Neural crest cell (in vitro differentiated cells): Measurements from ENCODE around the gene PAQR7. TPM values are rescaled to one million over a fixed set of nuclear protein-coding genes. Genes with fewer than 3 reads are reported as not detected.
A peak's percentile ranks its signal among the peaks of the same experiment; 100 is the strongest.
"Not testable (repeated sequence)": the region's sequence is repeated elsewhere in the genome, so short reads cannot be mapped to it uniquely, and the experiment has no call there.

Source experiments
- DNase-seq: peaks from one replicate; pipeline ENCODE4 v3.0.0; 2021; ENCODE audit warnings: low read depth, mixed read lengths, low spot score
- H3K27ac Mint-ChIP-seq: one replicate; pipeline ENCODE4 v1.8.0; 2021; ENCODE audit warnings: mild to moderate bottlenecking, mixed read lengths; ENCODE audit not compliant: unreplicated experiment
- H3K27me3 Mint-ChIP-seq: 2 replicates; pipeline ENCODE4 v1.8.0; 2021; ENCODE audit warnings: low read depth, mild to moderate bottlenecking, mixed read lengths
- H3K36me3 Mint-ChIP-seq: 2 replicates; pipeline ENCODE4 v1.8.0; 2021; ENCODE audit warnings: low read depth, mild to moderate bottlenecking, mixed read lengths
- H3K4me1 Mint-ChIP-seq: 2 replicates; pipeline ENCODE4 v1.8.0; 2021; ENCODE audit warnings: mixed read lengths
- H3K4me3 Mint-ChIP-seq: one replicate; pipeline ENCODE4 v1.8.0; 2021; ENCODE audit warnings: mild to moderate bottlenecking, mixed read lengths
- H3K9me3 Mint-ChIP-seq: 2 replicates; pipeline ENCODE4 v1.8.0; 2021; ENCODE audit warnings: mixed read lengths
- total RNA-seq: library from RNA; stranded (reverse); gene quantifications from 2 replicates; pipeline ENCODE4 v1.2.1, GENCODE V29; 2021
- TF ChIP-seq, protein P1 (sequence below): fragments of 200-600 bp; sonication (generic); conservative IDR thresholded peaks from 2 replicates; pipeline ENCODE4 v1.5.0; 2021; ENCODE audit warnings: antibody characterized with exemption, mild to moderate bottlenecking

Gene PAQR7
- total RNA-seq, 1 donor from 2014 or later, result 12.7 TPM

DNA sequence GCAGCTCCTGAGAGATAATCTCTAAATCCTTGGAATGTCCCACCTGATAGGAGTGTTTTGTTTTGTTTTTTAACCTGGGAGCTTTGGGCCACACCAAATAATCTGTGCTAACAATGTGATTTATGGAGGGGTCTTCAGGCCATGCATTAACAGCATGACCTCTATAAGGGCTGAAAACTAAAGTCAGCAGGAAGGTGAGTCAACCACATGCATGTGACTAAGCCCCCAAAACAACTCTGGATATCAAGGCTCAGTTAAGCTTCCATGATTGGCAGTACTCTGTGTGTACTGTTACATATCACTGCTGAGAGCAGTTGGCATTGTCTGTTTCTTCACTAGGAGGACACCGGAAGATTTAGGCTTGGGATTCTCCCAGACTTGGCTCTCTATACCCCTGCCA is 27.0 kb downstream of the PAQR7 start:
- Mint-ChIP-seq H3K4me3 (no peak overlapping the region), H3K9me3 (no peaks in the 10 kb centered on the region), H3K27ac (no peak overlapping the region), H3K36me3 (no peaks in the 10 kb centered on the region), H3K27me3 (no peaks in the 10 kb centered on the region), H3K4me1 (peaks cover 32% of the 10 kb centered on the region)
- TF ChIP-seq, protein P1, sequence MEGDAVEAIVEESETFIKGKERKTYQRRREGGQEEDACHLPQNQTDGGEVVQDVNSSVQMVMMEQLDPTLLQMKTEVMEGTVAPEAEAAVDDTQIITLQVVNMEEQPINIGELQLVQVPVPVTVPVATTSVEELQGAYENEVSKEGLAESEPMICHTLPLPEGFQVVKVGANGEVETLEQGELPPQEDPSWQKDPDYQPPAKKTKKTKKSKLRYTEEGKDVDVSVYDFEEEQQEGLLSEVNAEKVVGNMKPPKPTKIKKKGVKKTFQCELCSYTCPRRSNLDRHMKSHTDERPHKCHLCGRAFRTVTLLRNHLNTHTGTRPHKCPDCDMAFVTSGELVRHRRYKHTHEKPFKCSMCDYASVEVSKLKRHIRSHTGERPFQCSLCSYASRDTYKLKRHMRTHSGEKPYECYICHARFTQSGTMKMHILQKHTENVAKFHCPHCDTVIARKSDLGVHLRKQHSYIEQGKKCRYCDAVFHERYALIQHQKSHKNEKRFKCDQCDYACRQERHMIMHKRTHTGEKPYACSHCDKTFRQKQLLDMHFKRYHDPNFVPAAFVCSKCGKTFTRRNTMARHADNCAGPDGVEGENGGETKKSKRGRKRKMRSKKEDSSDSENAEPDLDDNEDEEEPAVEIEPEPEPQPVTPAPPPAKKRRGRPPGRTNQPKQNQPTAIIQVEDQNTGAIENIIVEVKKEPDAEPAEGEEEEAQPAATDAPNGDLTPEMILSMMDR, result no peak
- DNase-seq, result no peak

DNA sequence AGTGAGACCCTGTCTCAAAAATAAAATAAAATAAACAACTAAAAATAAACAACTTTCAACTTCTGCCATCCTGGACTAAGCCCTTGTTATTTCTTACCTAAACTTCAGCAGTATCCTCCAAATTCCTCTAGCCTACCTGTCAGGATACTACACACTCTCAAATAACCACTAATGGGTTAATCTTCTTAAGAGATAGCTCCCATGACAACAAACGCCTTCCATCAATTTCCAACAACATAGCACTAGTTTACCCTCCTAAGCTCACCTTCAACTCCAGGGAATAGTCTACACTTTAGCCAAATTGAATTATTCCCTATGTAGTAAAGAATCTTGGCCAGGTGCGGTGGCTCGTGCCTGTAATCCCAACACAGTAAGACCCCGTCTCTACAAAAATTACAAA is 27.6 kb downstream of the PAQR7 start:
- Mint-ChIP-seq H3K9me3 (no peaks in the 10 kb centered on the region), H3K4me1 (peaks cover 32% of the 10 kb centered on the region), H3K36me3 (no peaks in the 10 kb centered on the region), H3K27me3 (no peaks in the 10 kb centered on the region), H3K4me3 (no peak overlapping the region), H3K27ac (no peak overlapping the region)
- DNase-seq, result no peak
- TF ChIP-seq, protein P1, result no peak

DNA sequence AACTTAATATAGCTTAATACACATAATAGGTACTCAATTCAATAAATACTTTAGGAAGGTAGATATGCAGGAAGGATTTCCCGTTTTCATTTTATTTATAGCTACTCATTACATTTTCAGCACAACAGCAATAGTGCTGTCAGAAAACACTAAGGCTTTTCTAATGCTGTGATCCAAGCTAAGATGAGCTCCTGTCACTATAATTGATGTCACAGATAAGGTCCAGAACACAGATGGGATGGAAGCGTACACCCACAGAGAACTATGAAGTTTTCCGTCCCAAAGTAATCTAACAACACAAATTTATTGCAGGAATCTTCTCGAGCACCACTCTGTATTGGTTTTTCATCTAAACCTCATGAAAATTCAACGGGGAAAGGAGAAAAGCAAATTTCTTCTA is 29.8 kb downstream of the PAQR7 start:
- TF ChIP-seq, protein P1, result no peak
- Mint-ChIP-seq H3K36me3 (no peaks in the 10 kb centered on the region), H3K9me3 (no peaks in the 10 kb centered on the region), H3K27ac (no peak overlapping the region), H3K4me3 (no peak overlapping the region), H3K27me3 (no peaks in the 10 kb centered on the region), H3K4me1 (peaks cover 32% of the 10 kb centered on the region)
- DNase-seq, result no peak

DNA sequence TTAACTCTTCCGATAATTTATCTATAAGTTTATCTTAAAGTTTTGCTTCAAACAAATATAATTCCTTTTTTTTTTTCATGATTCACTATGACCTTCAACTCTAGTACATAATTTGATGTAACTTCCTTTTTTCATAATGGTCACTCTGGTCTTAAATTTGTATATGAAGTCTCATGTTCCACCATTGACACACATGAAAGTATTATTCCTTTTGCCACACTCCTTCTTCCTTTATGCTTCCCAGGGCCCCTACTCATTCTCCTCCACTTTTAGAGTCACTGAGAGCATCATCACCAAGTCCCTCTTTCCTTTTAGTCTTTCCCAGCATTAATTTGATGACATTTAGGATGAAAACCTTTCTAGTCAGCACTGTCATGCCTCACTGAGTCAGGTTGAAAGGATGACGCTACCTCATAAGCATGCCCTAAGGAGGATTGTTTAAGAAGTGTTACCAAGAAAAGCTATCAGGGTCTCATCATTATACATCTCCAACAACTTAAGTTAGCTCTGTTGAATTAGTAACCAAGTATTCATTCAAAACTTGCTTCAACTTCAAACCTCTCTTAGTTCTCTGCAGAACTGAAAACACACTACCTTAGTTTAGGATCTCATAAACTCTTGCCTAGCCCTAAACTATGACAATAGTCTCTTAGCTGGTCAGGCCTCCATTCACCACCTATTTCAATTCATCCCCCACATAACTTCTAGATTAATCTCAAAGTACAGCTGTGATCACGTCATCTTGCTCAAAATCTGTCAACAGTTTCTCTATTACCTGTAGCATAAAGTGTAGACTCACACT is 30.8 kb downstream of the PAQR7 start:
- Mint-ChIP-seq H3K9me3 (no peaks in the 10 kb centered on the region), H3K4me3 (no peak overlapping the region), H3K4me1 (peaks cover 32% of the 10 kb centered on the region), H3K36me3 (no peaks in the 10 kb centered on the region), H3K27ac (peak overlapping the region; percentile 13), H3K27me3 (no peaks in the 10 kb centered on the region)
- TF ChIP-seq, protein P1, result no peak
- DNase-seq, result no peak

DNA sequence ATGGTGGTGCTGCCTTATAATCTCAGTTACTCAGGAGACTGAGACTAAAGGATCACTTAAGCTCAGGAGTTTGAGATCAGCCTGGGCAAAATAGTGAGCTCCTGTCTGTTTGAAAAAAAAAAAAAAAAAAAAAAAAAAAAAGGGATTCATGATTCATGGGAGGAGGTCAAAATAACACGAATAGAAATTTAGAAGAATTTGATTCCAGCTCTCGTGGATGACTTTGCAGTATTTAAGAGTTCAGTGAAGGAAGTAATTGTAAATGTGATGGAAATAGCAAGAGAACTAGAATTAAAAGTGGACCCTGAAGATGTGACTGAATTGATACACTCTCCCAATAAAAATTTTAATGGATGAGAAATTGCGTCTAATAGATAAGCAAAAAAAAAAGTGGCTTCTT is 32.0 kb downstream of the PAQR7 start:
- DNase-seq, result no peak
- Mint-ChIP-seq H3K4me3 (no peak overlapping the region), H3K9me3 (no peaks in the 10 kb centered on the region), H3K4me1 (peaks cover 25% of the 10 kb centered on the region), H3K27ac (no peak overlapping the region), H3K27me3 (no peaks in the 10 kb centered on the region), H3K36me3 (no peaks in the 10 kb centered on the region)
- TF ChIP-seq, protein P1, result no peak

DNA sequence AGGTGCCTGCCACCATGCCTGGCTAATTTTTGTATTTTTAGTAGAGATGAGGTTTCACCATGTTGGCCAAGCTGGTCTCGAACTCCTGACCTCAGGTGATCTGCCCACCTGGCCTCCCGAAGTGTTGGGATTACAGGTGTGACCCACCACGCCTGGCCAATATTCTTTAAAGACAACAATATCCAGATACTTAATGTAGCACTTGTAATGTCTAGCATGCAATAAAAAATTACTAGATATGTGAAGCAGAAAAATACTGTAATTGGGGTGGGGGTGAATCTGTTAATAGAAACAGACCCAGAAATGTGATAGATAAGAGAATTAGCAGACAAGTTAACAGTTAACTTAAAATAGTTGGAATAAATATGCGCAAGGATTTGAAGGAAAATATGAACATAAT is 35.7 kb downstream of the PAQR7 start:
- H3K36me3 Mint-ChIP-seq, H3K27me3 Mint-ChIP-seq, H3K4me1 Mint-ChIP-seq, H3K4me3 Mint-ChIP-seq, H3K9me3 Mint-ChIP-seq, H3K27ac Mint-ChIP-seq, DNase-seq: not testable (repeated sequence)
